Common myeloid progenitor, CD34-positive (primary cell): Measurements from ENCODE around the gene DOCK1.

Experiments
- CTCF ChIA-PET: fragments of 350-600 bp; sonication (Branson Sonifier 250); formaldehyde crosslinking; loops from one replicate; lab custom pipeline; 2021; ENCODE audit warnings: antibody characterized with exemption; lab: Charles Lee
- POLR2A ChIA-PET: fragments of 350-600 bp; sonication (Branson Sonifier 250); formaldehyde crosslinking; loops from one replicate; lab custom pipeline; 2021; ENCODE audit warnings: antibody characterized with exemption; lab: Charles Lee
- DNase-seq, 3 donors: peaks; one replicate each; pipeline versions ENCODE4 v3.0.0 to v3.0.0-alpha.2; 2013
- H3K27ac ChIP-seq, 2 experiments: 1 replicate in 1 of 2; 2 replicates in 1 of 2; pipeline ENCODE4 v1.7.0; 2013; ENCODE audit warnings: inconsistent platforms in 2 of 2, low read length in 2 of 2, mild to moderate bottlenecking in 2 of 2, low read depth in 1 of 2, moderate library complexity in 1 of 2; ENCODE audit not compliant: severe bottlenecking in 2 of 2, insufficient read depth in 1 of 2, poor library complexity in 1 of 2
- H3K27me3 ChIP-seq, 5 experiments: replicated peaks in 2 of 5; 1 replicate in 3 of 5; 2 replicates in 2 of 5; pipeline versions ENCODE4 v1.6.1 to v1.7.0; 2013; ENCODE audit warnings: low read length in 4 of 5, mild to moderate bottlenecking in 2 of 5, moderate library complexity in 2 of 5, inconsistent platforms in 1 of 5; ENCODE audit not compliant: insufficient read depth in 5 of 5, control insufficient read depth in 4 of 5
- H3K36me3 ChIP-seq, 4 experiments: 1 replicate in 2 of 4; 2 replicates in 2 of 4; pipeline versions ENCODE4 v1.6.1 to v1.7.0; 2013; ENCODE audit warnings: low read length in 3 of 4, control low read depth in 1 of 4, mild to moderate bottlenecking in 1 of 4; ENCODE audit not compliant: control insufficient read depth in 4 of 4, insufficient read depth in 4 of 4
- H3K4me1 ChIP-seq, 4 experiments: 1 replicate in 3 of 4; 2 replicates in 1 of 4; pipeline versions ENCODE4 v1.6.1 to v1.7.1; 2013; ENCODE audit warnings: low read length in 3 of 4, mild to moderate bottlenecking in 3 of 4, control low read depth in 1 of 4, inconsistent platforms in 1 of 4, moderate library complexity in 1 of 4; ENCODE audit not compliant: control insufficient read depth in 4 of 4, insufficient read depth in 4 of 4; ENCODE audit errors: control extremely low read depth in 1 of 4
- H3K4me3 ChIP-seq, 7 experiments: 1 replicate in 4 of 7; 2 replicates in 3 of 7; pipeline versions ENCODE4 v1.5.1 to v1.7.0; 2013; ENCODE audit warnings: mild to moderate bottlenecking in 7 of 7, low read length in 6 of 7, moderate library complexity in 6 of 7, inconsistent platforms in 2 of 7, low read depth in 2 of 7, control low read depth in 1 of 7; ENCODE audit not compliant: insufficient read depth in 4 of 7, control insufficient read depth in 1 of 7; ENCODE audit errors: extremely low read depth in 1 of 7
- H3K9me3 ChIP-seq, 5 experiments: 1 replicate in 4 of 5; 2 replicates in 1 of 5; pipeline versions ENCODE4 v1.6.1 to v1.7.1; 2013; ENCODE audit warnings: low read length in 4 of 5, mild to moderate bottlenecking in 2 of 5, inconsistent platforms in 1 of 5, low read depth in 1 of 5, moderate library complexity in 1 of 5; ENCODE audit not compliant: control insufficient read depth in 4 of 5, insufficient read depth in 2 of 5; ENCODE audit errors: control extremely low read depth in 1 of 5
- WGBS: methylation state at CpG from one replicate; pipeline ENCODE4 v1.1.5; 2013; ENCODE audit not compliant: insufficient coverage; 5-methylcytosine and 5-hydroxymethylcytosine counted together

The DOCK1 gene

DNA sequence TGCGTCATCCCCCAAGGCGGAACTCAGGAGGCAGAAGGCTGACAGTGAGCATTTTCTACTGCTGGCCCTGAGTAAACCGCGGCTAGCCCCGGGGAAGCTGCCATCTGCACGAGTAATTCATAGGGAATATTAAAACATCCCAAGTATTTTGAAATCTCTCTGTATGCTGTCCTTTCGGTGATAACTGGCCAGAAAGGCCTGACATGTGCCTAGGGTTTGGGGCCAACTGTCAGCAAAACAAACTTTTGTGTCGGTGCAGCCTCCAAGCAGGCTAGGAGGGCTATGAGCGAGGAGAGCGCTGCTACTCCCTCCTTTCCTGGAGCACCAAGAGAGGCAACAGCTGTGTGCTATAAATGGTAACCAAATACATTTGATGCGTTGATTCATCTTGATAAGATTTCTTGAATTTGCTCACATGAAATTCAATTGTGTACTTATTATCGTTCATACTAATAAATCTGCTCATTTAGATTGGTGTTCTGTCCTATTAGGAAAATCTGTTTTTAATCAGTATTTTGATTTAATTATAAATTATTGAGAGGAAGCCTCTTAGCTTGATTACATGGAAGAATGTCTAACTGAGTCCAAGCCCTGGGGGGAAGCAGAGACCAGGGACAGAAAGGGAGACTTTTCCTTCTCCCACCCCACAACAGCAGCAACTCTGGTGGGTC is 519.5 kb downstream of the DOCK1 start:
- Histone ChIP-seq H3K9me3 (peaks cover 0 to 33% (median 10%) of the 10 kb centered on the region in 5 experiments), H3K27me3 (no peaks in the 10 kb centered on the region), H3K36me3 (peaks cover 4 to 76% (median 13%) of the 10 kb centered on the region in 4 experiments), H3K4me1 (no peaks in the 10 kb centered on the region), H3K27ac (no peak overlapping the region), H3K4me3 (no peak overlapping the region)
- CTCF ChIA-PET: no interaction called here
- DNase-seq: no peak
- POLR2A ChIA-PET: no interaction called here
- 100% methylated on average over 7 of the region's 12 CpGs for WGBS

DNA sequence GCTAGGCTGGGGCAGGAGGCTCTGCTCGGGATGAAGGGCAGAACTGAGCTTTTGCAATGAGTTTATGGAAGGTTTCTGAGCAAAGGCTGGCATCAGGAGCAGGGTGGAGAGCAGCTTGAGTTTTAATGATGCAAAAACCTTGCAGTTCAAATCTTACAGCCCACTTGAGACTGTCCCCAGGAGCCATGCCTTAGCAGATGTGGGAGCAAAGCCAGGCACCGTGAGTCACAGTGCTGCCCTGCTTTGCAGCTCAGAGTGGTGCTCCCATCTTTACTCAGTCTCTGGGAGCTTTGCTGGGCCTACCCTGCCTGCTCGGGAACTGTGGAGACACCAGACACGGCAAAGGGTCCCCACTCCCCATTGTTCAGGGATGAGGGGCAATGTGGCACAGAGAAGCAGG is 521.5 kb downstream of the DOCK1 start:
- H3K9me3 ChIP-seq: peaks cover 0 to 43% (median 10%) of the 10 kb centered on the region in 5 experiments
- no peak overlapping the region for H3K4me3 ChIP-seq
- no peak overlapping the region for H3K27ac ChIP-seq
- no peak for DNase-seq
- WGBS: 98% methylated on average over 4 of the region's 4 CpGs
- H3K36me3 ChIP-seq: peaks cover 6 to 83% (median 13%) of the 10 kb centered on the region in 4 experiments
- CTCF ChIA-PET: no interaction called here
- POLR2A ChIA-PET: no interaction called here
- H3K4me1 ChIP-seq: no peaks in the 10 kb centered on the region
- no peaks in the 10 kb centered on the region for H3K27me3 ChIP-seq

DNA sequence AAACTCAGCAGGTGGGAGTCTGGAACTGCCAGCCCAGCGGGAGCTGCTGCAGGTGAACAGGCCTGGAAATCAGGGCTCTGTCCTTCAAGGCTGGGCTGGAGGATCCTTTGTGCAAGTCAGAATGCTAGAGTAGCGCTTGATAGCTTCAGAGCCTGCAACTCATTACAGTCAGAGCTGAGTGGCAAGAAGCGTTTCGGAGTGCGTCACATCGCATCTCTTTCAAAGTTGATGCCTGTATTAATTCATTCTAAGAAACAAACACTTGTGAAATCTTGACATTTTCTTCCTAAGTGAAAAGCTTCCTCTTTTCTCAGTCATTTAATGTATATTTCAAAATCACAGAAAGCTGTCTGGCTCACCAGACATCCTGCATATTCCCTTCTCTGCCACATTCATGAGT is 522.7 kb downstream of the DOCK1 start:
- ChIA-PET POLR2A (no interaction called here), CTCF (no interaction called here)
- WGBS: 96% methylated on average over 5 of the region's 6 CpGs
- Histone ChIP-seq H3K9me3 (peaks cover 0 to 43% (median 10%) of the 10 kb centered on the region in 5 experiments), H3K36me3 (peaks cover 6 to 82% (median 13%) of the 10 kb centered on the region in 4 experiments), H3K4me3 (no peak overlapping the region), H3K27ac (no peak overlapping the region), H3K27me3 (no peaks in the 10 kb centered on the region), H3K4me1 (no peaks in the 10 kb centered on the region)
- no peak for DNase-seq

DNA sequence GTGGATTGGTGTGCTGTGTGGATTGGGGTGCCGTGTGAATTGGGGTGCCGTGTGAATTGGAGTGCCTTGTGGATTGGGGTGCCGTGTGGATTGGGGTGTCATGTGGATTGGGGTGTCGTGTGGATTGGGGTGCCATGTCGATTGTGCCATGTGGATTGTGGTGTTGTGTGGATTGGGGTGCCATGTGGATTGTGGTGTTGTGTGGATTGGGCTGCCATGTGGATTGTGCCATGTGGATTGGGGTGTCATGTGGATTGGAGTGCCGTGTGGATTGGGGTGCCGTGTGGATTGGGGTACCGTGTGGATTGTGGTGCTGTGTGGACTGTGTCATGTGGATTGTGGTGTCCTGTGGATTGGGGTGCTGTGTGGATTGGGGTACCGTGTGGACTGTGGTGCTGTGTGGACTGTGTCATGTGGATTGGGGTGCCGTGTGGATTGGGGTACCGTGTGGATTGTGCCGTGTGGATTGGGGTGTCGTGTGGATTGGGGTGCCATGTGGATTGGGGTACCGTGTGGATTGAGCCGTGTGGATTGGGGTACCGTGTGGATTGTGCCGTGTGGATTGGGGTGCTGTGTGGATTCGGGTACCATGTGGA is 523.3 kb downstream of the DOCK1 start:
- POLR2A ChIA-PET: no interaction called here
- Histone ChIP-seq H3K27ac (no peak overlapping the region), H3K27me3 (no peaks in the 10 kb centered on the region), H3K36me3 (peaks cover 6 to 80% (median 14%) of the 10 kb centered on the region in 4 experiments), H3K9me3 (peaks cover 0 to 43% (median 10%) of the 10 kb centered on the region in 5 experiments), H3K4me3 (no peak overlapping the region), H3K4me1 (no peaks in the 10 kb centered on the region)
- CTCF ChIA-PET: no interaction called here
- WGBS: 93% methylated on average over 5 of the region's 18 CpGs
- DNase-seq: no peak

DNA sequence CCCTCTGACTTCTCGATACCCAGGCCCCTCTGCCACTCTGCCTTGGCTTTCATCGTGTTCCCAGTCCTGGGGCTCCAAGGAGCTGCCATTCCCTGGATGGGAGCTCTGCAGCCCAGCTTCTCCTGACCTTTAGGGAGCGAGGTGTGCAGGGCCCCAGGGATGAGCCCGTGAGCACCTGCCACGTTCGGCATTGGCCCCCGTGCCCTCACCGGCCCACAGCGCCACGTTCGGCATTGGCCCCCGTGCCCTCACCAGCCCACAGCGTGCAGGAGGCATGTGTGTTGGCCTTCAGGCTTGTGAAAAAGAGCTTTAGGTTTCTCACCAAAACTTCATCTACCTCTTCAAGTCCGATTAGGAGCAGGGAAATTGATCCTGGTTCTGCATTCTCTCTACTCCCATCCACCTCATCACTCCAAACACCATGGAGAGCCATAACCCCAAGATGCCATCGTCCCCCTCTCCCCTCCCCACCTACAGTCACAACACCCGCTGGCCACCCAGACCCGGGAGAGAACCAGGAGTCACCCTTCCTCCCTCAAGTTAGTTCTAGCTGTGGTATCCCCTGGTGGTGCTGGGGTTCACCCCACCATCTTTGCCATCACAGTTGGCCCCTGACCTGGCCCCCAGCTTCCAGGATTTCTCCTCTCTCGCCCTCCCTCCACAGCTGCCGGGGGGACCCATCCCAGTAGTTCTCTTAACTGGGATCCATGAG is 524.5 kb downstream of the DOCK1 start:
- Histone ChIP-seq H3K4me3 (no peak overlapping the region), H3K27ac (no peak overlapping the region), H3K9me3 (peaks cover 0 to 43% (median 10%) of the 10 kb centered on the region in 5 experiments), H3K4me1 (no peaks in the 10 kb centered on the region), H3K27me3 (no peaks in the 10 kb centered on the region), H3K36me3 (peaks cover 6 to 73% (median 14%) of the 10 kb centered on the region in 4 experiments)
- CTCF ChIA-PET: no interaction called here
- no peak for DNase-seq
- WGBS: 100% methylated on average over 14 of the region's 19 CpGs
- POLR2A ChIA-PET: no interaction called here

DNA sequence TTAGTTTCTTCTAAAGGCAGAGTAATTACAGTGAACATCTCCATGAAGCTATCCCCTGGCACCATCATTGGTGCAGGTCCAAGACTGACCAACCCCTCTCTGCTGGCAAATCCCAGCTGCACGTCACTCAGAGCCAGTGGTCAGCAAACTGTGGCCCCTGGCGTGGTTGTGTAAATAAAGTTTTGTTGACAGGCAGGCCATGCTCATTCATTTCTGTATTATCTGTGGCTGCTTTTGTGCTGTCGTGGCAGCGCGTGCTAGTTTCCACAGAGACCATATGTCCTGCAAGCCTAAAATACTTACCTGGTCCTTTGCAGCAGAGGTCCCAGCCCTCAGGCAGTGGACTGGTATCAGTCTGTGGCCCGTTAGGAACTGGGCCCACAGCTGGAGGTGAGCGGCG is 526.3 kb downstream of the DOCK1 start:
- 97% methylated on average over 8 of the region's 8 CpGs for WGBS
- Histone ChIP-seq H3K36me3 (peaks cover under 1 to 59% (median 9%) of the 10 kb centered on the region in 4 experiments), H3K27me3 (no peaks in the 10 kb centered on the region), H3K9me3 (peaks cover 0 to 36% (median 10%) of the 10 kb centered on the region in 5 experiments), H3K4me3 (no peak overlapping the region), H3K27ac (no peak overlapping the region), H3K4me1 (no peaks in the 10 kb centered on the region)
- DNase-seq: no peak
- POLR2A ChIA-PET: no interaction called here
- CTCF ChIA-PET: interaction anchor here (0.6 kb wide), 1 partner anchor 66 kb away, joined by 3 read pairs; no protein-coding TSS in a partner anchor

DNA sequence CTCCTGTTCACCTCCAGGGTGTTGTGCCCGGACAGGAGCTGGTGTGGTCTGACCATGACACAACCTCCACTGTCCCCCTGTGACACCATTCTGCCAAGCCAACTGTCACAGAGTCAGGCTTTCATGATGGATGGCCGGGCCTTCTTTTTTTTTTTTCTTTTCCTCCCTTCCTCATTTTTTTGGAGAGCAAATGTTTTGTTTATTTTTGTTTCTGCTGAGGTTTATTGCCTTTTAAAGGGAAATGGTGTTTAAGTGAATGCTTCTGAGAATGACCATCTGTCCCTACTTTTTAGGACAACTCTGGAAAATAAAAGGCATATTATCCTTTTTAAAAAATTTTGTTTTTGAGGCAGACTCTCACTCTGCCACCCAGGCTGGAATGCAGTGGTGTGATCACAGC is 528.8 kb downstream of the DOCK1 start:
- no peak for DNase-seq
- ChIA-PET CTCF (no interaction called here), POLR2A (no interaction called here)
- WGBS: 93% methylated on average over 1 of the region's 2 CpGs
- H3K27me3 ChIP-seq: no peaks in the 10 kb centered on the region
- no peak overlapping the region for H3K4me3 ChIP-seq
- no peaks in the 10 kb centered on the region for H3K4me1 ChIP-seq
- peaks cover 0 to 19% (median 6%) of the 10 kb centered on the region in 5 experiments for H3K9me3 ChIP-seq
- peaks cover 0 to 49% (median 5%) of the 10 kb centered on the region in 4 experiments for H3K36me3 ChIP-seq
- no peak overlapping the region for H3K27ac ChIP-seq
